Fibroblast of the conjunctiva (primary cell): ENCODE data around the gene SSBP2.
"Not testable (repeated sequence)": the region's sequence is repeated elsewhere in the genome, so short reads cannot be mapped to it uniquely, and the experiment has no call there.

Source experiments
- DNase-seq: peaks from one replicate; pipeline ENCODE4 v3.0.0-alpha.2; 2010; ENCODE audit warnings: low read depth

Gene SSBP2

DNA sequence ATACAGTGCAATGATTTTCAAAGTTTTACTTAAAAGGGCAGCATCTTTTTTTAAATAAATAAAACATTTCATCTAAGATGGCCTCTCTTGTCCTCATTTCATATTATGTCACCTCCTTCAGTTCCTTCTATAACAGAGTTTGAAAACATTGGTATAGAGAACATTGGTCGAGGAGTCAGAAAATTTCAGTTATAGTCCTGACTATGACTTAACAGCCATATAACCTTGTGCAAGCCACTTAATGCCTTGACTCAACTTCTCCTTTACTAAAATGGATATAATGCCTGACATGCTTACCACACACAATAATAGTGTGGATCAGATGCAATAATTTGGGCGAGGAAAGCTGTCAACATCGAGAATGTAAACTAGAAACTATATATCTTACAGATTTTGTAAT is 22.6 kb downstream of the SSBP2 start:
- DNase-seq: no peak

DNA sequence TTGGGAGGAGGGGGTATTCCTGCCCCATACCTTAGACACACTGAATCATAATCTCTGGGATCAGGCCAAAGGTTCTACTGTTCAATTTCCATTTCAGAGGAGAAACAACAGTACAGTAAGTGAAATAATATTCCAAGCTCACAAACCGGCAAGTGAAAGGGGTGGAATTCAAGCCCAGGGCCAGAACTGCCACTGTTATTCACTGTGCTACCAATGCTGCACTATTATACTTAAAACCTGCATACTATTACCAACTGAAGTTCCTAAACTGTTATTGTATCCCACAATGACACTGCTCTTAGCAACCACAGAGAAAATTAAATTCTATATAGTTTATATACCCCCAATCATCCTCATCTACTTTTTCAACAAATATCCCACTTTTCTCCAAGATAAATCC is 24.6 kb downstream of the SSBP2 start:
- DNase-seq: no peak

DNA sequence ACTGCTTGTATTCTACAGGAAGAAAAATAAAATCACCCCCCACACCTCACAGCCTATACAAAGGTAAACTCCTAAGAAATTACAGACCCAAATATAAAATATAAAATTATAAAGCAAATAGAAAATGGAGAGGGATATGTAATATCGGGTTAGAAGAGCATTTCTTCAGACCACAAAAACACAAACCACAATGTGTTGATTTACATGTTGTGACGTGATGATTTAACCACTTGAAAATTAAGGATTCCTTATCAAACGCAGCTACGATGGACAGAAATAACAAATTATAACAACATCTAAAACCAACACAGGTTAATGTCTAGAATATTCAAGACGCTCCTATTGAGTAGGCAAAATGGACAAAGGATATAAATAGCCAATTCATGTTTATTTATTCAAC is 26.3 kb downstream of the SSBP2 start:
- DNase-seq: no peak

DNA sequence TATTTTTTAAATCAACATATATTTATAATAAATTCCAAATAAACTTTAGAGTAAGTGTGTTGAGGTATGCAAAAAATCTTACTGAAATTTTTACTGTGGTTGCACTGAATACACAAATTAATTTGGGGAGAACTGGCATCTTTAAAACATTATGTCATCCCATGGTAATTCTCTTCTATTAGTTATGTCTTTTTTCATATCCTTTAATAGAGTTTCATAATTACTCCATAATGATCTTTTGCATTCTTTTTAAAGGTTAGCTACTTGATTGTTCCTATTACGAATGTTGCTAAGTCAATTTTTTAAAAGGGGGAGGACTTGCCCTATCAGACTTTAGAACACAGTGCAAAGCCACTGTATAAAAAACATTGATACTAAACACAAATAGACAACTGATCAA is 26.8 kb downstream of the SSBP2 start:
- DNase-seq: no peak

DNA sequence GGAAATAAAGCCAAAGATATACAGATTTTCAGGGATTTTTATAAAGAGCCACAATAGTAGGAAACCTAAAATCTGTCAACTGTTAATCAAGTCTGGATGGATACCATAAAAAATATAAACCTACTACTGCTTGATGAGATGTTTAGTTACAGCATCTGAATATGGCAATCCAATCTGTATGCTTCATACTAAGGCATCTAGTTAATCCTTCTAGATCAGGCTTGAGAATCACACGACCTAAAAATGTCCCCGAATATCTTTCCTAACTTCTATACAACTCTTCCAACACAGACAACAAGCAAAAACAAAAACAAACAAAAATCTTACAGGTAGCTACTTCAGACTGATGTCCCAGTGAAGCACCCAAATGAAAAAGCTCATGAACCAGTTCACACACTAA is 29.8 kb downstream of the SSBP2 start:
- no peak for DNase-seq

DNA sequence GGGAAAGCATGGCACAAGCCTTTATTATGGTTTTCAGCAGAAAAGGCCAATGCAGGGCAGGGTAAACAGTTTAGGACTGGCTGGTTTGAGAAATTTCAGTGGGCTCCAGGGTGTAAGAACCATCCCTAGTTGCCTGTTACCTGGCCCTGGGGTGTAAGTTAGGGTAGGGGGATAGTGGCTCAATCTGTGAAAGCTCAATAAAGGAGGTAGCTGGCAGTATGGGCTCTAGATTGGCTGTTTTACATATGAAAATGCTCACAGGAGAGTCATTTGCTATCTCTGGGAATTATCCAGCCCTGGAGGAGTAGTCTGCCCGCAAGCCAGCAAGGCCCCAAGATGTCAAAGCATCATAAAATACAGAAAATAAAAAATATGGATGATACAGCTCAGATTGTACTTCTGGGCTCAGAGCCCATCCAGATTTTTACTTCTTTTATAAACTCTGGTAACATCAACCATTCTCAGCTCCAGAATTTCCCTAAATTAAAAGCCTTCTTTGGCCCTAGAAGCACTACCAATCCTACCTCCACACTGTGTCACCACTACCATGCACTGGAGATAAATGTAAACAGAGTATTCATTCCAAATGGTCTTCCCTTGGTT is 31.1 kb downstream of the SSBP2 start:
- no peak for DNase-seq

DNA sequence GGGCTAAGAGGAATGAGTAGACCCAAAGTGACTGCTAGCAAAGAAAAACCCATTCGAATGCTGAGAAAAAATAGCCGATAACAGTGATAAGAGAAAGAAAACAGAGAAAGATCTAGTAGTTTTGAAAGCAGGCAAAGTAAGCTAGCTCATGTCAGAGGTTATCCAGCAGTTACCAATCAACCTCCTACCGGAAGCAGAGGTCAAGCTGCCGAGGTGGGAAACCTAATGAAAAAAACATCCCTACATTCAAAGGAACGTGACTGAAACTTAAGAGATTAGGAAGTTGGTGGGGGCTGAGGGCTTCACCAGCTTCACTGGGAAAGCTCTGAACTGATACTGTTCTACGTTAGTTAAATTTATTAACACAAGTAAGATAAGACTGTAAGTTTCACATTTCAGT is 32.6 kb downstream of the SSBP2 start:
- DNase-seq: no peak

DNA sequence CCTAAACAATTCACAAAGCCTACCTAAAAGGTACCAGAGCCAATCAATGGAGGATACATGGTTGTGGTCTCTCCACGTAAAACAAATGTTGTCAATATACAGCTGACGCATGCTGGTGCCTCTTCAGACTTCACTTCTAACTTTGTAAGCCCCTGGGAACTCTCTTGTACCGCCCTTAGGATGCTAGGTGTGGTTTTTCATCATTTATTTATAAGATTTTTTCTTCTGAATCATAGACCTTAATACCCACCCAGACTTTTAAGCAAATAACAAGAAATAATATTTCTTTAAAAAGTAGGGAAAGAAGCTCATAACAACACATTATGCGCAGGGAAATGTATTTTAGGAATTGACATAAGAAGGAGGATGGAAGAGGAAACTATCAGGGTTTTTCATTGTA is 33.0 kb downstream of the SSBP2 start:
- DNase-seq: no peak

DNA sequence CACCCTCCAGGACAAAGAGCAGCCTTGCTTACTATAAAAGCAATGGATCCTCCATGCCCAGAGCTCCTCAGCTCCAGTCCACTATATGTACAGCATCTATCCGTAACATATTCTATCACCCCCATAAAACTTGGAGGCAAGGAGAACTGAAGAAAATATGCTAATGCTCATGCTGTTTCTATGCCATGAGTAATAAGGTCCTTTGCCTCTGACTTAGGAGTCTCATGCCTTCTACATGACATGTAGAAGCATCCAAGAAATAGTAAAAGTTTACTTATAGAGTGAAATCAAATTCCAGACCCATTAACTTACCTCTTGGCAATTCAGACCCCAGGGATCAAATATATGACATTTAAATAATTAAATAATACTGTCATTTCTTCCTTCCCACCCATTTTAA is 33.7 kb downstream of the SSBP2 start:
- no peak for DNase-seq

DNA sequence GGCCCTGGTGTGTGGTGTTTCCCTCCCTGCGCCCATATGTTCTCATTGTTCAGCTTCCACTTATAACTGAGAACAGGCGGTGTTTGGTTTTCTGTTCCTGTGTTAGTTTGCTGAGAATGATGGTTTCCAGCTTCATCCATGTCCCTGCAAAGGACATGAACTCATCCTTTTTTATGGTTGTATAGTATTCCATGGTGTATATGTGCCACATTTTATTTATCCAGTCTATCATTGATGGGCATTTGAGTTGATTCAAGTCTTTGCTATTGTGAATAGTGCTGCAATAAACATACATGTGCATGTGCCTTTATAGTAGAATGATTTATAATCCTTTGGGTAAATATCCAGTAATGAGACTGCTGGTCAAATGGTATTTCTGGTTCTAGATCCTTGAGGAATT is 36.8 kb downstream of the SSBP2 start:
- DNase-seq: not testable (repeated sequence)

DNA sequence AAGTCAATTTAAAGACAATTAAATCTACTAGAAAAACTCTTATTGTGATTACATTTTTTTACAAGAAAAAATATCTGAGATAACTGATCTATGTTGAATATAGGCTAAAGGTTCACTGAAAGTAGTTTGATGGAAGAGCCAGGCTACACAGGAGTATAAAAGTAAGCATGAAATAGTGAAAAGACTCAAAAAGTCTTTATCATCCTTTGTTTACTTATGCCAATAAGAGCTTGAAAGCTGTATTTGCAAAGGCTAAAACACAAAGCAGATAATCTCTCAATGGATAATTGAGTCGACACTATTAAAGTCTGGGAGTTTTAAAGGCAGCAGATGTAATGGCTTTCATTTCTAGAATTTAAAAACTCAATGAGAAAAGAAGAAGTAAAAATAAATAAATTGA is 42.0 kb downstream of the SSBP2 start:
- DNase-seq: no peak

DNA sequence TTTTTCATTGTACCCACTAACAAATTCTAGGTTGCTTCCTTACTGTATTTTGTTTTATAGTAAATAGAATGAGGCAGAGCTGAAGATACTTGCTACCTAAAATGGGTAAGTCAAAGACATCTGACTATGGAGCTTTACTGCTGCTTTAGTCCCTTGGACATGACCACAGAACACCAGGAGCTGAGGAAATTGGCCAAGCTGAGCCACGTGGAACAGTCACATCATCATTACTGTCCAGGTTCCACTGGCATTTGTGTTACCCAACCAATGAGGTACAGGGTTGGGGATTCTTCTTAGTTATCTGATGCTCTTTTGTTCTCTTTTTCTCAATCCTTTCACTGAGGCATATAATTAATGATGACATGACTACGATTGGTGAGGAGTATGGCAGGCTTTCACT is 47.1 kb downstream of the SSBP2 start:
- DNase-seq: no peak

DNA sequence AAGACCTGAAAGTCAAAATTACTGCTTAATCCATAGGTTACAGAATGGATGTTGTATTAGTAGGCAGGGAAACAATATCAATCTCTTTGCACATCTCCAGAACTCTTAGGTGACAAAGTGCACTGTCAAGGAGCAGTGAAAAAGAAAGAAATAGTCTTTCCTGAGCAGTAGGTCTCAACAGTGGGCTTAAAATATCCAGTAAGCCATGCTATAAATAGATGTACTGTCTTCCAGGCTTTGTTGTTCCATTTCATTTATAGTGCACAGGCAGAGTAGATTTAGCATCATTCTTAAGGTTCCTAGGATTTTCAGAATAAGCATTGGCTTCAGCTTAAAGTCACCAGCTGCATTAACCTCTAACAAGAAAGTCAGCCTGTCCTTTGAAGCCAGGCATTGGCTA is 50.7 kb downstream of the SSBP2 start:
- DNase-seq: no peak

DNA sequence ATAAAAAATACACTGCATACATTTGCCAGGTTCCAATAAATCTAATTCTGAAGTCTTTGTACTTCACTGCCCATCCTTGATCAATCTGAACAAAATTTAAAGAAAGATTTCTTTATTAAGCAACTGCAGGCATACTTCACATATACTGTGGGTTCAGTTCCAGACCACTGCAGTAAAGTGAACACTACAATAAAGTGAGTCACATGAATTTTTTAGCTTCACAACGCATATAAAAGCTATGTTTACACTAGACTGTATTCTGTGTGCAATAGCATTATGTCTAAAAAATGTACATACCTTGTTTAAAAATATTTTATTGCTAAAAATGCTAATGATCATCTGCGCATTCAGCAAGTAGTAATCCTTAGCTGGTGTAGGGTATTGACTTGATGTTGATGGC is 52.1 kb downstream of the SSBP2 start:
- DNase-seq: no peak

DNA sequence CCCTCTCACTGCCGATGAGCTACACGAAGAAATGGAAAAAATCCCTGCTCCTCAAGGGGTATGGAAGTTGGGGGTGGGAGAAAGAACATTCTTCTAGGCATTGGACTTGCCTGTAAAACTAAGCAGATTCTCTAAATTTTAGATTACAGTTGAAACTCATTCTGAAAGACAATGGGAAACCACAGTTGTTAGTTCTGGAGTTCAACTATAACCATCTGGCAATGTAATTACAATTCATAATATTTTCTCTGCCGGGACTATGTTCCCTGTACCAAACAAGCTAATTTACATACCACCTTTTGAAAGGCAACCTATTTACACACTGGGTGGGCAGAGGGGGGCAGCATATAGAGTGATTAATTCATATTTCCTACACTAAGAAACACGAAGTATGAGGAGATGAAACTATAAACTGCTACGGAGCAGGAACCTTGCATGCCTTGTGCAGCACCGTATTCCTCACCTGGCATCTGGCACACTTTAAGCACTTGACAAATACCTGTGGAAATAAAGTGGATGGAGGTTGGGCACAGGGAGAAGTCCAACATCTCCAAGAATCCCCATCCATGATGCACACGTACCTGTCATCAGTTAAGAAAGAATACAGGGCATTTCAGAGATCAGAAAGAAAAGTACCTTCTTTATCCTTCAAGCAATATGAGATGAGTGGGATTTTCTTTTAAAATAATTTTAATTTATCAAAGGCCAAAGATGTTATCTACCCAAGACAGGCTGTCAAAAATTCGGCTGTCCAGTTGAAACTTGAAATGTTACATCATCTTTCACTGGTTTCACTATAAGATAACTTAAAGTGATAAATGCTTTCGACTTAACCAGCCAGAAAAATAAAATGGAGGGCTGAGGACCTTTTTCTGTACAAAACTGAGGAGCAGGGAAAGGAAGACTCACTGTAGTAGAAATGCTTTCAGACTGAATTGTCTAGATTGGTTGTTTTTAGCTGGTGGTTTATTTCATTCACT is 54.2 kb downstream of the SSBP2 start:
- DNase-seq: no peak

DNA sequence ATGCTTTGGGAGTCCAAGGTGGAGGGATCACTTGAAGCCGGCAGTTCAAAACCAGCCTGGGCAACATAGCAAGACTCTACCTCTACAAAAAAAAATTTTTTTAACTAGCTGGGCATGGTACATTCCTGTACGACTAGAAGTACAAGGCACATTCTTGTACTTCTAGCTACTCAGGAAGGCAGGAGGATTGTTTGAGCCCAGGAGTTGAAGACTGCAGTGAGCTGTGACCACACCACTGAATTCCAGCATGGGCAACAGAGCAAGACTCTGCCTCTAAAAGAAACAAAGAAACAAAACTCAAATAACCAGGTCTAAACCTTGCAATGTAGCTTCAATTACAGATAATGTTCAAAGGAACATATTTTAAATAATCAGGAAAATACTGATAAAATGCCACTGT is 56.2 kb downstream of the SSBP2 start:
- DNase-seq: no peak

DNA sequence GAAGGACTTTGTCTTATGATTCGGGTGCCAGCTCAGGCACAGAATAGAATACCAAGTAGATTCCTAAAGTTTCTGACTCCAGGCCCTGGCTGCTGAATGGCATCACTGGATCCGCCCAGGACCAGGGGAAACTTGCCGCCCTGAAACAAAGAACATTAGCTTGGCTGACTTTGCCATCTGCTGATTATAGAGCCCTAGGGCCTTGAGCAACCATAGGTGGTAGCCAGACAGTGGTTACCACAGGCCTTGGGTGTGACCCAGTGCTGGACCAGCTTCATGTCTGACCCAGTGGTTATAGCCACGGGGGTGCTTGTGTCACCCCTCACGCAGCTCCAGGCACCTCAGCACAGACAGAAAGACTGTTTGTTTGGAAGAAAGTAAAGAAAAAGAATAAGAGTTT is 62.7 kb downstream of the SSBP2 start:
- DNase-seq: no peak

DNA sequence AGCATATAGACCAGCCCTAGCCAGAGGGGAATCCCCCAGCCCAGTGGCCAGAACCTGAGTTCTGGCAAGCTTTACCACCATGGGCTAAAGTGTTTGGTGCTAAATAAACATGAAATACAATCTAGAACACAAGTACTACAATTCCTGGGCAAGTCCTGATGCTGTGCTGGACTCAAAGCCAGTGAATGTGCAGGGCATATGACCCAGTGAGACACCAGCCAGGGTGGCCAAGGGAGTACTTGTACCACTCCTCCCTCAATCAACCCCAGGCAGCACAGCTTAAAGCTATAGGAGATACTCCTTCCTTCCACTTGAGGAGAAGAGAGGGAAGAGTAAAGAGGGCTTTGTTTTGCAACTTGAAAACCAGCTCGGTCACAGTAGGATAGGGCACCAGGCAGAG is 63.6 kb downstream of the SSBP2 start:
- no peak for DNase-seq

DNA sequence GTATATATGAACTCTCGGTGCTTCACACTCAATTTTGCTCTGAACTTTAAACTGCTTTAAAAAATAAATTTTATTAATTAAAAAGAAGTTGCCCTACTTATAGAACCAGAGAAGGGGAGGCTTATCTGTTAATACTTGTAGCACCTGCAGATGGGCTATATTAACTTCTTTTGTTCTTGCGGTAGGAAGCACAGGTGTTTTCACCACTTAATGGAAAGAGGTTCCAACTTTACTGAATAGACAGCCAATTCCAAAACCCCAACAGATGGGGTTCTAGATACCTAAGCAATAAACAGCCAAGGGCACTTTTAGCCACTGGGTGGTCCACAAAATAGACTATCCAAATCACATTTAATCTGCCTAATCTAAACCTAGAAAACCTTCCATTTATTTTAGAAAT is 65.4 kb downstream of the SSBP2 start:
- DNase-seq: no peak

DNA sequence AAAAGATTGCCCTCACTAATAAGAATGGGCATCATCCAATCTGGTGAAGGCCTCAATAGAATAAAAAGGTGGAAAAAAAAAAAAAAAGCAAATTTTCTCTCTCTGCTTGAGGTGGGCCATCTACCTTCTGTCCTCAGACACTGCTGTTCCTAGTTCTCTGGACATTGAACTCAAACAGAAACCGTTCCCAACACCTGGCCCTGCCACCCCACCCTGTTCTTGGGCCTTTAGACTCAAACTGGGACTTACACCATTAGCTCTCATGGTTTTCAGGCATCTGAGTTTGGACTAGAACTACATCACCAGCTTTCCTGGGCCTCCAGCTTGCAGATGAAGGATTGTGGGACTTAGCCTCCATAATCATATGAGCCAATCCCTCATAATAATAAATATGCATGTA is 71.0 kb downstream of the SSBP2 start:
- no peak for DNase-seq

DNA sequence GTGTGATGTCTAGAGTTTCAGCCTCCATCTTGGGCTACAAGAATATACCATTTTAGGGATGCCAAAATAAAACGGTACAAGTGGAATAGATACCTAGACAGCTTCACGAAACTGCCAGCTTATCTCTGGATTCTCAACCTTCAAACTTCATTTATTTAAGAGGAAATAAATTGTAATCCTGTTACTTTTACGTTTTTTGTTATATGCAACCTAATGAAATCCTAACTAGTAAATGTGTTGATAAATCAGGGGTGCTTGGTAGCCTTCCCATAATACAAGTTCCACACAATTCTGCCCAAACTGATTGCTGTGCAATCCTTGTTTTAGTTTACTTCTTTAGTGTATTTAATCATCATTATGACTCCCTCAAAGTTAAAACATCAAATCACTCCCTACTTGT is 75.5 kb downstream of the SSBP2 start:
- DNase-seq: no peak

DNA sequence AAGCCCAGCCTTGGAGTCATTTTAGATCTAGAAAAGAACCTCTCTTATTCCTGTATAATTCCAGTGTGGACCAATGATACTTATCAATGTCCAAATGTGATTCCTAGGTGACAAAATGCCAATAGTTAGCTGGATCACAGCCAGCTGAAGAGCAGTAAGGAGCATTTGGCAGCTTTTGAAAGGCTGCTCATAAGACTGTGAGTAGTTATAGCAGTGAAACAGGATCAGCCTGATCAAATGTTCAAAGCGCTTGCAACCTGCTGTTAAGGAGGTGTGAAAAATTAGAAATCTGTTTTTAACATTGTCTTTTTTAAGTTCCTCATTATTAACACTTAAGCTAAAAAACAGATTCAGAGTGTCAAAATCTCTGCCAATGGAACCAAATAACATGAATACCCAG is 85.1 kb downstream of the SSBP2 start:
- DNase-seq: no peak

DNA sequence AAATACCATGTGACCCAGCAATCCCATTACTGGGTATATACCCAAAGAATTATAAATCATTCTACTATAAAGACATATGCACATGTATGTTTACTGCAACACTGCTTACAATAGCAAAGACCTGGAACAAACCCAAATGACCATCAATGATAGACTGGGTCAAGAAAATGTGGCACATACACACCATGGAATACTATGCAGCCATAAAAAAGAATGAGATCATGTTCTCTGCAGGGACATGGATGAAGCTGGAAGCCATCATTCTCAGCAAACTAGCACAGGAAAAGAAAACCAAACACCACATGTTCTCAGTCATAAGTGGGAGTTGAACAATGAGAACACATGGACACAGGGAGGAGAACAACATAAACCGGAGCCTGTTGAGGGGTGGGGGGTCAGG is 90.3 kb downstream of the SSBP2 start:
- DNase-seq: not testable (repeated sequence)

DNA sequence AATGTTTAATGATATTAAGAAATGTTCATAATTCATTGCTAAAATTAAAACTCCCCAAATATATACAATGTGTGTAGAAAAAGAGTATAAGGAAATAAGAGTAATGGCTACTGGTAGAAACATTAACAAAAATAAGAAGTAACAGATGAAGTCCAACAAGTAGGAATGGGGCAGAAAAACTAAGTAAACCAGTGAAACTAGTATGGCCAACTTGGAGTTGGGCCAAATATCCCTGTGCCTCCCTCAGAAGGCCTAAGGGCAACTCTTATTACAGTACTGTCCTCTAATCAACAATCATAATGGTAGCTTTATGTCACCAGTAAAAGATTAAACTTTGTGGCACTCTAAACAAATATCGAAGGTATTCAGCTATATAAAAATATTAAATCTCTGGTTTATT is 93.5 kb downstream of the SSBP2 start:
- no peak for DNase-seq
